ENCODE measurements around the gene NOC2L. TPM values are rescaled to one million over a fixed set of nuclear protein-coding genes. Genes with fewer than 3 reads are reported as not detected.
"Not testable (repeated sequence)": the region's sequence is repeated elsewhere in the genome, so short reads cannot be mapped to it uniquely, and the experiment has no call there.

The NOC2L gene
- total RNA-seq, 4 donors from 2014 or later: 31.9 to 39.8 (median 34.6) TPM

GRCh38 chr1:903721-904271 lies 55.3 kb downstream of the NOC2L start:
- Histone ChIP-seq H3K27ac (no peak overlapping the region), H3K27me3 (no peaks in the 10 kb centered on the region), H3K4me1 (peaks cover 5 to 26% of the 10 kb centered on the region in 2 donors), H3K36me3 (no peaks in the 10 kb centered on the region), H3K4me3 (replicated peaks in 1 of 3) (no peak overlapping the region), H3K9me3 (no peaks in the 10 kb centered on the region)
- WGBS, 2 donors: 88 to 90% methylated on average over 2 to 15 of the region's 21 CpGs
- TF ChIP-seq POLR2A (IDR thresholded peaks at IDR 0.05): no peak
- TF ChIP-seq, protein P1, sequence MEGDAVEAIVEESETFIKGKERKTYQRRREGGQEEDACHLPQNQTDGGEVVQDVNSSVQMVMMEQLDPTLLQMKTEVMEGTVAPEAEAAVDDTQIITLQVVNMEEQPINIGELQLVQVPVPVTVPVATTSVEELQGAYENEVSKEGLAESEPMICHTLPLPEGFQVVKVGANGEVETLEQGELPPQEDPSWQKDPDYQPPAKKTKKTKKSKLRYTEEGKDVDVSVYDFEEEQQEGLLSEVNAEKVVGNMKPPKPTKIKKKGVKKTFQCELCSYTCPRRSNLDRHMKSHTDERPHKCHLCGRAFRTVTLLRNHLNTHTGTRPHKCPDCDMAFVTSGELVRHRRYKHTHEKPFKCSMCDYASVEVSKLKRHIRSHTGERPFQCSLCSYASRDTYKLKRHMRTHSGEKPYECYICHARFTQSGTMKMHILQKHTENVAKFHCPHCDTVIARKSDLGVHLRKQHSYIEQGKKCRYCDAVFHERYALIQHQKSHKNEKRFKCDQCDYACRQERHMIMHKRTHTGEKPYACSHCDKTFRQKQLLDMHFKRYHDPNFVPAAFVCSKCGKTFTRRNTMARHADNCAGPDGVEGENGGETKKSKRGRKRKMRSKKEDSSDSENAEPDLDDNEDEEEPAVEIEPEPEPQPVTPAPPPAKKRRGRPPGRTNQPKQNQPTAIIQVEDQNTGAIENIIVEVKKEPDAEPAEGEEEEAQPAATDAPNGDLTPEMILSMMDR (IDR thresholded peaks at IDR 0.05): no peak
- intact Hi-C loops (cut with DNase I): loop anchor here (5.0 kb wide), 1 partner anchor 69 kb away; no protein-coding TSS in a partner anchor
- DNase-seq: no peak

DNA sequence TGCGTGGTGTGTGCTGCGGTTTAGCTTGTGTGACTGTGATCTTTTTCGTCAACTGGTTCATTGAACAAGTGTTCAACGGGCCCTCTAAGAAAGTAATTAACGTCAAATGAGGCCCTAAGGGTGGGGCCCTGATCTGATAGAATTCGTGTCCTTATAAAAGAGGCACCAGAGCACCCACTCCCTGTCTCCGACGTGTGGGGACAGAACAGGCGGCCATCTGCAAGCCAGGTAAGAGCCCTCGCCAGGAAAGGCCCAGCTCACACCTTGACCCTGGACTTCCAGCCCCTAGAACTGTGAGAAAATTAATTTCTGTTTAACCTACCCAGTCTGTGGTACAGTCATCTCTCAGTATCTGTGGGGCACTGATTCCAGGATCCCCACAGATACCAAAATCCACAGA lies 55.8 kb downstream of the NOC2L start:
- WGBS, 2 donors: 93 to 94% methylated on average over 10 of the region's 10 CpGs
- no peaks in the 10 kb centered on the region for H3K36me3 ChIP-seq
- H3K9me3 ChIP-seq: no peaks in the 10 kb centered on the region
- no peak for DNase-seq
- no peak for TF ChIP-seq POLR2A (IDR thresholded peaks at IDR 0.05)
- H3K4me3 ChIP-seq (replicated peaks in 1 of 3): no peak overlapping the region
- H3K4me1 ChIP-seq: peaks cover 5 to 26% of the 10 kb centered on the region in 2 donors
- H3K27ac ChIP-seq: no peak overlapping the region
- H3K27me3 ChIP-seq: no peaks in the 10 kb centered on the region
- intact Hi-C loops (cut with DNase I): loop anchor here (5.0 kb wide), 1 partner anchor 69 kb away; no protein-coding TSS in a partner anchor

DNA sequence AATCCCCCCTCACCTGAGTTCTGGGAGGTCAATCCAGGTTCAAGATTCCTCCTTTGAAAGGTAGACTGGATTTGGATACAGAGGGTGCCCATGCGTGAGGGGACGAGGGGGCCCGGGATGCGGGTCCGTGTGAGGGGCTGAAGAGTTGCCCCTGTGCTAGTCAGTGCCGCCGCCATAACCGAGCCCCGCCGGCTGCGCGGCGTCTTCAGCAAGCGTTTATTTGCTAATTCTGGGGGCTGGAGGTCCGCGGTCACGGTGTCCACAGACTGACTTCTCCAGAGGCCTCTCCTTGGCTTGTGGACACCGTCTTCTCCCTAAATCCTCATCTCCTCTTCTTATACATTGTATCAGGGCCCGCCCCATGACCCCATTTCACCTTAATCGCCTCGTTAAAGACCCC lies 56.3 kb downstream of the NOC2L start:
- peaks cover 5 to 26% of the 10 kb centered on the region in 2 donors for H3K4me1 ChIP-seq
- no peak for DNase-seq

GRCh38 chr1:901108-901859 lies 57.8 kb downstream of the NOC2L start:
- Histone ChIP-seq H3K4me3 (replicated peaks in 1 of 3) (no peak overlapping the region), H3K27me3 (no peaks in the 10 kb centered on the region), H3K36me3 (no peaks in the 10 kb centered on the region), H3K27ac (no peak overlapping the region), H3K4me1 (peaks cover 5 to 16% of the 10 kb centered on the region in 2 donors), H3K9me3 (no peaks in the 10 kb centered on the region)
- DNase-seq: no peak
- TF ChIP-seq POLR2A (IDR thresholded peaks at IDR 0.05): no peak
- TF ChIP-seq, protein P1 (IDR thresholded peaks at IDR 0.05): no peak
- 75% methylated on average over 18 of the region's 18 CpGs for WGBS, 2 donors
- intact Hi-C loops (cut with DNase I): loop anchor here (5.0 kb wide), 1 partner anchor 71 kb away; no protein-coding TSS in a partner anchor

More for the DNA sequence above, 56.3 kb downstream of the NOC2L start:
- Histone ChIP-seq H3K9me3 (no peaks in the 10 kb centered on the region), H3K27ac (no peak overlapping the region), H3K36me3 (no peaks in the 10 kb centered on the region), H3K4me3 (replicated peaks in 1 of 3) (no peak overlapping the region), H3K27me3 (no peaks in the 10 kb centered on the region)
- intact Hi-C loops (cut with DNase I): loop anchor here (5.0 kb wide), 1 partner anchor 69 kb away; no protein-coding TSS in a partner anchor
- WGBS, 2 donors: 91 to 93% methylated on average over 21 of the region's 21 CpGs
- TF ChIP-seq POLR2A (IDR thresholded peaks at IDR 0.05): no peak
- TF ChIP-seq, protein P1 (IDR thresholded peaks at IDR 0.05): no peak

GRCh38 chr1:899636-900317 lies 59.3 kb downstream of the NOC2L start:
- Histone ChIP-seq H3K4me1 (peaks cover 0 to 1% of the 10 kb centered on the region in 2 donors), H3K4me3 (replicated peaks in 1 of 3) (no peak overlapping the region), H3K27me3 (no peaks in the 10 kb centered on the region), H3K9me3 (no peaks in the 10 kb centered on the region), H3K27ac (no peak overlapping the region), H3K36me3 (no peaks in the 10 kb centered on the region)
- TF ChIP-seq POLR2A (IDR thresholded peaks at IDR 0.05): no peak
- TF ChIP-seq, protein P1 (IDR thresholded peaks at IDR 0.05): no peak
- no peak for DNase-seq
- 83 to 84% methylated on average over 8 of the region's 8 CpGs for WGBS, 2 donors
- intact Hi-C loops (cut with DNase I): loop anchor here (5.0 kb wide), 1 partner anchor 73 kb away; no protein-coding TSS in a partner anchor

DNA sequence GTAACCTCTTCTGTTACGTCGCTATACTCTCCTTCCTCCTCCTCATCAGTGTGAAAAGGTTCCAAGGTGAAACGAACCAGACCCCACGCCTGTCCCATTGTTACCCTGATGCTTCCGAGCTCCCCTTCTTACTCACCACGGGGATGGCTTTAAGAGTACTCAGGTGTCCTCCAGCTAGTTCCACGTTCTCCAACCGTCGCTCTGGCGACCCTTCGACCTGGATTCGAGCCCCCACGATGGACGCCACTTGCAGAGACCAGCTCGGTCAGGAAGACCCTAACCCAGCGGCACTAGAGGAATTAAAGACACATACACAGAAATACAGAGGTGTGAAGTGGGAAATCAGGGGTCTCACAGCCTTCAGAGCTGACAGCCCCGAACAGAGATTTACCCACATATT lies 61.1 kb downstream of the NOC2L start:
- H3K4me3 ChIP-seq (replicated peaks in 1 of 3); intact Hi-C loops (cut with DNase I); DNase-seq; H3K27me3 ChIP-seq; H3K27ac ChIP-seq; H3K9me3 ChIP-seq; H3K4me1 ChIP-seq; H3K36me3 ChIP-seq: not testable (repeated sequence)
- WGBS, 2 donors: 73 to 78% methylated on average over 17 of the region's 17 CpGs

All from thyroid gland (tissue), 4 donors.